ENCODE results near the gene FHIP1A. TPM values are rescaled to one million over a fixed set of nuclear protein-coding genes. Genes with fewer than 3 reads are reported as not detected.

The FHIP1A gene
- total RNA-seq, result 0.65 and 1.1 TPM in 2 replicates

GRCh38 chr4:151408630-151409469 is at the start of gene FHIP1A:
FHIP1A (plus strand) TSS chr4:151409176; CDS start chr4:151566260, 157,084 bp downstream.

Other genes starting within 250 kb of the FHIP1A start
- not detected in 2 replicates for gene PRSS48, start 132.0 kb upstream of the FHIP1A start, total RNA-seq
- 42.6 and 46.3 TPM in 2 replicates for gene SH3D19, start 83.6 kb upstream of the FHIP1A start, total RNA-seq

All from dermis lymphatic vessel endothelial cell (primary cell).